NT2/D1 (cell line): ENCODE results near the gene CFAP61.

Experiments
- YY1 ChIP-seq: IDR thresholded peaks from 2 replicates; pipeline ENCODE4 v1.6.1; 2011; ENCODE audit not compliant: insufficient read length, insufficient read depth
- ZNF274 ChIP-seq: IDR thresholded peaks from 2 replicates; pipeline ENCODE4 v1.6.1; 2011; ENCODE audit warnings: mild to moderate bottlenecking, low read depth, low read length

DNA sequence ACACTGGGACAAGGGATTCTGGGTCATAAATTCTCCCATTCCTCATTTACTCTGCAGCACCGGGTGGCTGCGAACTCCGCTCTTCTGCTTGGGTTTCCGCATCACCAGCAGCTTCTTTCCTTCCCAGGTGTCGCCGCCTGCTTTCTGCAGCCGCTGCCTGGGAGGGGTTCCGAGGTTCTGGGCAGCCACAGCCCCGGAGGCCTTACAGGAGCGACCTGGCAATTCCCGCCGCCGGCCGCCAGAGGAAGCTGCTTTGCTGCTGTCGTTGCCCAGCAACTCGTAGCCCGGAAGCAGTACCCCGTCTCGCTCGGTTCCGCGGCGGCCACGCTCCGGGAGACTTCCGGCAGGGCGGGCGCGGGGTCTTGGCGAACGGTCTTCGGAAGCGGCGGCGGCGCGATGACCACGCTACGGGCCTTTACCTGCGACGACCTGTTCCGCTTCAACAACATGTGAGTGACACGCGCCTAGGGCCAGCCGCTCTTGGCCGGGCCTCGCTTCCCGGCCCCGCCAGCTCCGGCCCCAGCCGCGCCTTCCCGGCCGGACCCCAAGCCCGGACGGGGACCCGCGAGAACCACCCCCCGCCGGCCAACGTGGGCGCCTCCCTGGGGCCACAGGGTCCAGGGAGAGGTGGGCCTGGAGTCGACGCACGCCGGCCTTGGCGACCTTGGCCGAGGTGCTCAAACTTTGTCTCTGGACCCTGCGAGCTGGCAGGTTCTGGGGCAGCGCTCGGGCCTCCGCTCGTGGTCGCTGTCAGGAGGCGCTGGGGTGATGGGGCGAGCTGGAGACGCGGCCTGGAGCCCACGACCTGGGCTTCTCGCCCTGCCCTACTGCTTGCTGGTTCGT is 35.1 kb upstream of the CFAP61 start, which contains the start of gene NAA20:
- TF ChIP-seq ZNF274: no peak
- no peak for TF ChIP-seq YY1
